HG02571 (cell line): ENCODE measurements around the gene PLCD1.

ENCODE experiments used
- ATAC-seq: cut with Tn5 transposase; IDR thresholded peaks from one replicate; pipeline ENCODE4 v1.9.1; 2021; ENCODE audit warnings: mild to moderate bottlenecking, moderate library complexity; ENCODE audit not compliant: unreplicated experiment

PLCD1 gene

GRCh38 chr3:37968813-37969595 is 60.4 kb downstream of the PLCD1 start:
- no peak for ATAC-seq

GRCh38 chr3:37968199-37968598 is 61.2 kb downstream of the PLCD1 start:
- ATAC-seq: no peak

GRCh38 chr3:37967260-37967881 is 62.1 kb downstream of the PLCD1 start:
- no peak for ATAC-seq

GRCh38 chr3:37964716-37965115 is 64.7 kb downstream of the PLCD1 start:
- ATAC-seq: no peak

- no peak for ATAC-seq
These were observed 65.3 kb downstream of the PLCD1 start for GRCh38 chr3:37964146-37964545.

GRCh38 chr3:37963635-37964034 is 65.8 kb downstream of the PLCD1 start:
- no peak for ATAC-seq

- ATAC-seq: no peak
These were observed 66.4 kb downstream of the PLCD1 start for GRCh38 chr3:37963016-37963415.

GRCh38 chr3:37961622-37962431 is 67.6 kb downstream of the PLCD1 start:
- ATAC-seq: no peak

GRCh38 chr3:37957539-37957936 is 71.9 kb downstream of the PLCD1 start:
- no peak for ATAC-seq
